ENCODE measurements around the gene TNIP1. TPM values are rescaled to one million over a fixed set of nuclear protein-coding genes. Genes with fewer than 3 reads are reported as not detected.
A peak's percentile ranks its signal among the peaks of the same experiment; 100 is the strongest.

TNIP1 gene
- total RNA-seq, 1 donor from 2014 or later = 99.6 TPM

DNA sequence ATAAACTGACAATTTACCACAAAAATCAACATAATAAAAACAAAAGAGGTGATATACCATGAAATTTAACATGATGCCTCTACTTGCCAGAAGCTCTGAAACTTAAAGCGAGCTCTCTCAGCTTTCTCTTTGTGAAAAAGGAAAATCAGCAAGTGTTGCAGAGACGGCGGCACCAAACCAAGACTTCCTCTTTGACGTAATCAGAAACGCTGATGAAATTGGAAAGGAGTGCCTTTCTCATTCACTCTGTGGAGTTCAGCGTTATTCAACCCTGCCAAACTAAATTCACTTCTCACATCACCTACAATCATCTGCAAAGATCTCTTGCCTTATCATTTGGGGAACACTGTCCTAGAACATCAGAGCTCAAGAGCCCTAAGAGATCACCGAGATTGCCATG, 44.6 kb upstream of the TNIP1 start:
- no peaks in the 10 kb centered on the region for H3K27me3 ChIP-seq (ENCODE audit: low read depth)
- peaks cover 88% of the 10 kb centered on the region for H3K36me3 ChIP-seq
- DNase-seq (no peak), ATAC-seq (peak in 1 of 2 donors; percentile 40)
- no peak overlapping the region for H3K4me3 ChIP-seq
- intact Hi-C loops (cut with DNase I) = loop anchor here (10.0 kb wide), 1 partner anchor 119 kb away; no protein-coding TSS in a partner anchor
- H3K27ac ChIP-seq = no peak overlapping the region
- H3K4me1 ChIP-seq = peaks cover 21% of the 10 kb centered on the region
- TF ChIP-seq, protein P1, sequence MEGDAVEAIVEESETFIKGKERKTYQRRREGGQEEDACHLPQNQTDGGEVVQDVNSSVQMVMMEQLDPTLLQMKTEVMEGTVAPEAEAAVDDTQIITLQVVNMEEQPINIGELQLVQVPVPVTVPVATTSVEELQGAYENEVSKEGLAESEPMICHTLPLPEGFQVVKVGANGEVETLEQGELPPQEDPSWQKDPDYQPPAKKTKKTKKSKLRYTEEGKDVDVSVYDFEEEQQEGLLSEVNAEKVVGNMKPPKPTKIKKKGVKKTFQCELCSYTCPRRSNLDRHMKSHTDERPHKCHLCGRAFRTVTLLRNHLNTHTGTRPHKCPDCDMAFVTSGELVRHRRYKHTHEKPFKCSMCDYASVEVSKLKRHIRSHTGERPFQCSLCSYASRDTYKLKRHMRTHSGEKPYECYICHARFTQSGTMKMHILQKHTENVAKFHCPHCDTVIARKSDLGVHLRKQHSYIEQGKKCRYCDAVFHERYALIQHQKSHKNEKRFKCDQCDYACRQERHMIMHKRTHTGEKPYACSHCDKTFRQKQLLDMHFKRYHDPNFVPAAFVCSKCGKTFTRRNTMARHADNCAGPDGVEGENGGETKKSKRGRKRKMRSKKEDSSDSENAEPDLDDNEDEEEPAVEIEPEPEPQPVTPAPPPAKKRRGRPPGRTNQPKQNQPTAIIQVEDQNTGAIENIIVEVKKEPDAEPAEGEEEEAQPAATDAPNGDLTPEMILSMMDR (IDR thresholded peaks at IDR 0.05) = no peak
- H3K9me3 ChIP-seq = no peaks in the 10 kb centered on the region

DNA sequence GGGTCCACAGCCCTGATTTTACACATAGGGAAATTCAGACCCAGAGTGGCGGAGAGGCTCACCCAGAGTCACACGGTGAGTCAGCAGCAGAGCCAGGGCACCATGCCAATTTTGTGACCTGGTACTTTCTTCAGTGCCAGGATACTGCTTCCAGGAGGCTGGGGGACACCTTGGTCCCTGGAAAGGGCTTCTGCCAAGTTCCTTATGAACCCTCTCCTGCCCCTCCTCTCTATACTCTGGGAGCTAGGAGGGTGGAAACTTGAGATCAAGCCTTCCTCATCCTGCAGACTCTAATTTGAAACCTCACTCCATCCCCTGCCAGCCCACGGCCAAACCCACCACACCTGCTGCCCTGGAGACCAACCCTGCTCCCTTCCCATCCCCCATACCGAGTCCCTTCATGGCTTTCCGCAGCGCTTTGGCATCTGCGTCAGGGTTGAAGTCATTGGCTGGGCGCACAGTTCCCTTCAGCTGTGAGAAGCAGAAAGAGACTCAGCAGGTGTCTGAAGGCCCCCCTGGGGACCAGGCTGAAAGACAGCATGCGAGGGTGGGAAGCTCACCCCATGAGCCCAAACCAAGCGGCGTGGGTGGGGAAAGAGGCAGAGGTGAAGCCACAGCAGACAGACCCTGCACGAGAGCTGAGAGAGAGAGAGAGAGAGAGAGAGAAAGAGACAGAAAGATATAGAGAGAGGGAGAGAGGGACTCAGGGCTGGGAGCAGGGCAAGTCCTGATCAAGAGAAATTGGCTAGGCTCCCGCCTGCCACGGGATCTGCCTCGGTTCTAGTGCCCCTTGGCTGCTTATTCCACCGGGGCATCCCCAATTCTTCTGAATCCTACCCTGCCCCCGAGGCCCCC, 43.3 kb upstream of the TNIP1 start:
- Histone ChIP-seq H3K36me3 (peaks cover 88% of the 10 kb centered on the region), H3K27me3 (ENCODE audit: low read depth) (no peaks in the 10 kb centered on the region), H3K27ac (no peak overlapping the region), H3K4me3 (no peak overlapping the region), H3K4me1 (peaks cover 26% of the 10 kb centered on the region), H3K9me3 (no peaks in the 10 kb centered on the region)
- intact Hi-C loops (cut with DNase I) = loop anchor here (5.0 to 10.0 kb wide), 2 partner anchors 33 to 121 kb away; partner anchors contain the start of gene ANXA6
- TF ChIP-seq, protein P1 (IDR thresholded peaks at IDR 0.05) = no peak
- no peak for DNase-seq
- no peak for ATAC-seq

DNA sequence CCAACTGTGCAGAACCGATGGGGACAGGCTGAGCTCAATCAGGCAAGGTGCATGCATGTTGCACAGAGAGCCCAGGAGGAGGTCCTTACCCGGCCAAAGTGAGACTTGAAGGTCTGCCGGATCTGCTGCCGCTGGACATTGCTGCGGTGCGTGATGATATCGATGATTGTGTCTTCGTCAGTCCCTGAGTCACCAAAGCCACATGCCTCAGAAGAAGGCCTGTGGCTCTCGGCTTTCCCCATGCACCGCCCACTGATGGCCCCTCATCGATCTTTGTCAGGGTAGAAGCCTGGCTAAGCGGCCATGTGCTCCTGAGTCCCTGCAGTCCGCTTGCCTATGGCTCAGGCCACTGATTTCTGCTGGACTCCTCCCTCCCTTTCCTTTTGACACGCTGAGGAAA, 42.0 kb upstream of the TNIP1 start:
- Histone ChIP-seq H3K4me1 (peaks cover 26% of the 10 kb centered on the region), H3K27me3 (ENCODE audit: low read depth) (no peaks in the 10 kb centered on the region), H3K27ac (no peak overlapping the region), H3K9me3 (no peaks in the 10 kb centered on the region), H3K36me3 (peaks cover 85% of the 10 kb centered on the region), H3K4me3 (no peak overlapping the region)
- TF ChIP-seq, protein P1 (IDR thresholded peaks at IDR 0.05) = no peak
- ATAC-seq (no peak), DNase-seq (no peak)
- intact Hi-C loops (cut with DNase I) = loop anchor here (5.0 to 10.0 kb wide), 2 partner anchors 34 to 122 kb away; partner anchors contain the start of gene ANXA6

DNA sequence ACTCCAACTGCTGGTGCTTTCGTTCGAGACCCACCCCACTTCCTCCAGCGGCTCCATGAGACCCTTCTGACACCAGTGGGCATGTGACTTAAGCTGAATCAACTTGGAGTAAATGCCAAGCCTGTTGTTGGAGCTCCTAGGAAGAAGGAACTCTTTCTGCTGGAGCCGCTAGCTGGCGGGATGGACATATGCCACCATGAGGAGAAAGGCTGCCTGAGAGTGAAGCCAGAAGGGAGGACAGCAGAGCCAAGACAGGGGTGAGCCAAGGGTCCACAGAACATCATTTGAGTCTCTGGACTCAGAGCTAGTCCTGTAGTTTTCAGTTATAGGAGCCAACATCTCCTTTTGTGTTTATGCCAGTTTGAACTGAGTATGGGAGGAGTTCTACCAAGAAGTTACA, 40.8 kb upstream of the TNIP1 start:
- intact Hi-C loops (cut with DNase I) = loop anchor here (5.0 to 10.0 kb wide), 2 partner anchors 36 to 123 kb away; partner anchors contain the start of gene ANXA6
- ATAC-seq = peak in 1 of 2 donors; percentile 34
- H3K36me3 ChIP-seq = peaks cover 85% of the 10 kb centered on the region

DNA sequence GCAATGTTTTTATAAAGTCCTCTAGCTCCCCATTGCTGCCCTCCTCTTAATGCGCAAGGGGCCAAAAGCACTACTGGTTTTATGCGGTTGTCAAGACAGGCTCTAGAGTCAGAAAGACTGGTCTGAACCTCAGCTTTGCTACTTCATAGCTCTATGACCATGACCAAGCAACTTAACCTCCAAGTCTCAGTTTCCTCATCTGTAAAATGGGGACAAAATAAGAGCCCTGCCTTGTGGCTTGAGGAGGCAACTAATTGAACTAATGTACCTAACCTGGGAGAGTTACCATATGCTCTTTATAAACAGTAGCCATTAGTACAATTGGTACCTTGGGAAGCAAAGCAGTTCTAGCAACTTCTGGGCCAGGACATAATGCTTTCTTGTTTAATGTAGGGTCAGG, 40.3 kb upstream of the TNIP1 start:
- Histone ChIP-seq H3K4me1 (peaks cover 24% of the 10 kb centered on the region), H3K27me3 (ENCODE audit: low read depth) (no peaks in the 10 kb centered on the region), H3K27ac (no peak overlapping the region), H3K9me3 (no peaks in the 10 kb centered on the region), H3K36me3 (peaks cover 89% of the 10 kb centered on the region), H3K4me3 (no peak overlapping the region)
- TF ChIP-seq, protein P1 (IDR thresholded peaks at IDR 0.05) = no peak
- no peak for DNase-seq
- intact Hi-C loops (cut with DNase I) = loop anchor here (5.0 to 10.0 kb wide), 2 partner anchors 36 to 124 kb away; partner anchors contain the start of gene ANXA6
- no peak for ATAC-seq

More for the DNA sequence above, 40.8 kb upstream of the TNIP1 start:
- Histone ChIP-seq H3K27ac (no peak overlapping the region), H3K27me3 (ENCODE audit: low read depth) (no peaks in the 10 kb centered on the region), H3K4me1 (peaks cover 26% of the 10 kb centered on the region), H3K9me3 (no peaks in the 10 kb centered on the region), H3K4me3 (no peak overlapping the region)
- TF ChIP-seq, protein P1 (IDR thresholded peaks at IDR 0.05) = no peak
- no peak for DNase-seq

Data from lower lobe of right lung (tissue), 2 donors.